Left lung (tissue), 10 donors: Measurements from ENCODE around the gene FAM32A. TPM values are rescaled to one million over a fixed set of nuclear protein-coding genes. Genes with fewer than 3 reads are reported as not detected.

ENCODE experiments used
- ATAC-seq: fragments of 200-7000 bp; cut with Tn5 transposase; one replicate; pipeline ENCODE4 v1.9.1; 2020; ENCODE audit warnings: moderate library complexity
- DNase-seq, 4 donors: peaks; one replicate each; pipeline ENCODE4 v3.0.0-alpha.2; 2013 to 2020
- H3K27ac ChIP-seq, 2 donors: fragments of 200-600 bp; sonication (generic) in 1 of 2; one replicate each; pipeline versions ENCODE4 v1.5.0 to v1.8.0; 2020 to 2021
- H3K27me3 ChIP-seq, 2 donors: fragments of 200-600 bp; sonication (generic) in 1 of 2; one replicate each; pipeline versions ENCODE4 v1.5.0 to v1.8.0; 2020 to 2021
- H3K36me3 ChIP-seq, 2 donors: fragments of 200-600 bp; sonication (generic) in 1 of 2; one replicate each; pipeline versions ENCODE4 v1.5.0 to v1.8.0; 2020 to 2021
- H3K4me1 ChIP-seq, 2 donors: fragments of 200-600 bp; one replicate each; pipeline ENCODE4 v1.8.0; 2021
- H3K4me3 ChIP-seq, 2 donors: fragments of 200-600 bp; sonication (generic) in 1 of 2; one replicate each; pipeline versions ENCODE4 v1.5.0 to v1.8.0; 2020 to 2021; ENCODE audit warnings: mild to moderate bottlenecking in 1 of 2
- H3K9me3 ChIP-seq, 2 donors: fragments of 200-600 bp; sonication (generic) in 1 of 2; one replicate each; pipeline versions ENCODE4 v1.5.0 to v1.8.0; 2020 to 2021
- intact Hi-C, 2 donors: fragments of 100-400 bp; cut with DNase I; formaldehyde crosslinking; loops; one replicate each; pipeline versions ENCODE4 v1.11.2 to v1.14.2; 2022
- polyA plus RNA-seq, 6 donors: library from polyadenylated mRNA; unstranded; fragments of 120-200 nt; gene quantifications; one replicate each; pipeline ENCODE4 v1.2.1, GENCODE V29; 2013; ENCODE audit not compliant: insufficient read length in 6 of 6
- total RNA-seq, 2 donors: library from RNA; stranded (reverse); fragmentation: NEBNext Ultra II Directional; extraction: Animal tissue kit (Norgen Biotek cat#: 25700); gene quantifications; one replicate each; pipeline ENCODE4 v1.2.1, GENCODE V29; 2021
- TF ChIP-seq, protein P1 (sequence below), 2 donors: fragments of 200-600 bp; sonication (generic) in 1 of 2; IDR thresholded peaks; one replicate each; pipeline versions ENCODE4 v1.5.0 to v1.8.0; 2021; ENCODE audit warnings: antibody characterized with exemption in 2 of 2
- donor health status: DM: no; HTN: yes; CAD: no.
- donor health status: DM: no; HTN: no; CAD: no.

The FAM32A gene
- total and polyA plus RNA-seq, 8 donors: 57.1 to 109 (median 101) TPM

DNA sequence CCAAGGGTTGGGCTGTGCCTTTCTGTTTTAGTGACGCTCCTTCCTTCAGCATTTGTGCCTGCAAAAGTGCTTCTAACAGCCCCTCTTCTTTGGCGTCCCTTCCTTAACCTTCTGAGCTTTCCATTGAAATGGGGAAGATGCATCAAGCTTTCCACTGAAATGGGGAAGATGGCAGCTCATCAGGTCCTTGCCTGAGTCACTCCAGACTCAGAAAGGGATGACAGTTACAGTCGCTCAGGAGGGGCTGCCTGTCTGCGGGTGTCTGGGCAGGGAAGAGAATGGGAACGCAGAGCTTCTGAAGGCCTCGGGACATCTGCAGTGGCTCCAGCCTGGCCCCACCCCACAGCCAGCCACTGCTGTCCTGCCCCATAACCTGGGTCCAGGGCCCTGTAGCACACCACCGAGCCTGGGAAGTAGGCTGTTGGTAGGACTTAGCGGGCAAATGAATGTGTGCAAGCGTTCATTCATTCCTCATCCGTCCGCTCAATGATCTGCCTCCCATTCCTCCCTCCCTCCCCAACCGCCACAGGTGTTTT is 22.3 kb downstream of the FAM32A start:
- Histone ChIP-seq H3K4me1 (no peaks in the 10 kb centered on the region), H3K9me3 (no peaks in the 10 kb centered on the region), H3K27ac (no peak overlapping the region), H3K27me3 (no peaks in the 10 kb centered on the region), H3K36me3 (peaks cover 5 to 96% of the 10 kb centered on the region in 2 donors), H3K4me3 (no peak overlapping the region)
- intact Hi-C loops: no loop called here
- no peak for ATAC-seq
- no peak for DNase-seq
- TF ChIP-seq, protein P1, sequence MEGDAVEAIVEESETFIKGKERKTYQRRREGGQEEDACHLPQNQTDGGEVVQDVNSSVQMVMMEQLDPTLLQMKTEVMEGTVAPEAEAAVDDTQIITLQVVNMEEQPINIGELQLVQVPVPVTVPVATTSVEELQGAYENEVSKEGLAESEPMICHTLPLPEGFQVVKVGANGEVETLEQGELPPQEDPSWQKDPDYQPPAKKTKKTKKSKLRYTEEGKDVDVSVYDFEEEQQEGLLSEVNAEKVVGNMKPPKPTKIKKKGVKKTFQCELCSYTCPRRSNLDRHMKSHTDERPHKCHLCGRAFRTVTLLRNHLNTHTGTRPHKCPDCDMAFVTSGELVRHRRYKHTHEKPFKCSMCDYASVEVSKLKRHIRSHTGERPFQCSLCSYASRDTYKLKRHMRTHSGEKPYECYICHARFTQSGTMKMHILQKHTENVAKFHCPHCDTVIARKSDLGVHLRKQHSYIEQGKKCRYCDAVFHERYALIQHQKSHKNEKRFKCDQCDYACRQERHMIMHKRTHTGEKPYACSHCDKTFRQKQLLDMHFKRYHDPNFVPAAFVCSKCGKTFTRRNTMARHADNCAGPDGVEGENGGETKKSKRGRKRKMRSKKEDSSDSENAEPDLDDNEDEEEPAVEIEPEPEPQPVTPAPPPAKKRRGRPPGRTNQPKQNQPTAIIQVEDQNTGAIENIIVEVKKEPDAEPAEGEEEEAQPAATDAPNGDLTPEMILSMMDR (IDR thresholded peaks at IDR 0.05): no peak

GRCh38 chr19:16208064-16208759 is 23.0 kb downstream of the FAM32A start:
- no peaks in the 10 kb centered on the region for H3K9me3 ChIP-seq
- no peak for DNase-seq
- ATAC-seq: no peak
- no peaks in the 10 kb centered on the region for H3K4me1 ChIP-seq
- no peak overlapping the region for H3K27ac ChIP-seq
- TF ChIP-seq, protein P1 (IDR thresholded peaks at IDR 0.05): no peak
- H3K4me3 ChIP-seq: no peak overlapping the region
- intact Hi-C loops: no loop called here
- no peaks in the 10 kb centered on the region for H3K27me3 ChIP-seq
- H3K36me3 ChIP-seq: peaks cover 5 to 90% of the 10 kb centered on the region in 2 donors

- Histone ChIP-seq H3K27me3 (no peaks in the 10 kb centered on the region), H3K27ac (no peak overlapping the region), H3K36me3 (peaks cover 5 to 89% of the 10 kb centered on the region in 2 donors), H3K4me3 (no peak overlapping the region), H3K9me3 (no peaks in the 10 kb centered on the region), H3K4me1 (no peaks in the 10 kb centered on the region)
- TF ChIP-seq, protein P1 (IDR thresholded peaks at IDR 0.05): no peak
- DNase-seq: no peak
- intact Hi-C loops: no loop called here
- no peak for ATAC-seq
Measured at GRCh38 chr19:16208847-16209665, 23.8 kb downstream of the FAM32A start.

GRCh38 chr19:16210168-16210567 is 25.0 kb downstream of the FAM32A start:
- DNase-seq: no peak
- Histone ChIP-seq H3K27ac (no peak overlapping the region), H3K9me3 (no peaks in the 10 kb centered on the region), H3K27me3 (no peaks in the 10 kb centered on the region), H3K4me1 (no peaks in the 10 kb centered on the region), H3K36me3 (peaks cover 5 to 86% of the 10 kb centered on the region in 2 donors), H3K4me3 (no peak overlapping the region)
- TF ChIP-seq, protein P1 (IDR thresholded peaks at IDR 0.05): no peak
- intact Hi-C loops: no loop called here
- no peak for ATAC-seq

GRCh38 chr19:16213076-16213475 is 27.9 kb downstream of the FAM32A start:
- no peak overlapping the region for H3K27ac ChIP-seq
- H3K27me3 ChIP-seq: no peaks in the 10 kb centered on the region
- H3K36me3 ChIP-seq: peaks cover 5 to 86% of the 10 kb centered on the region in 2 donors
- no peak for DNase-seq
- TF ChIP-seq, protein P1 (IDR thresholded peaks at IDR 0.05): no peak
- H3K9me3 ChIP-seq: no peaks in the 10 kb centered on the region
- H3K4me1 ChIP-seq: peaks cover 0 to 7% of the 10 kb centered on the region in 2 donors
- no peak overlapping the region for H3K4me3 ChIP-seq
- intact Hi-C loops: no loop called here
- ATAC-seq: no peak
